T-helper 2 cell treated with Interferon-gamma antibody and Interleukin-4, amounts not matched to agents 100 ng/mL and 5 ng/mL, for 36 hours (primary cell): ENCODE data around the gene FAM76B. TPM values are rescaled to one million over a fixed set of nuclear protein-coding genes. Genes with fewer than 3 reads are reported as not detected.

Experiments
- intact Hi-C: fragments of 100-400 bp; cut with micrococcal nuclease; formaldehyde crosslinking; loops from one replicate; pipeline ENCODE4 v1.15.1; 2023
- total RNA-seq: library from RNA; stranded (reverse); gene quantifications from 2 replicates; pipeline ENCODE4 v1.2.3, GENCODE V29; 2022

The FAM76B gene
- total RNA-seq, 1 donor from 2014 or later: 50.7 TPM

DNA sequence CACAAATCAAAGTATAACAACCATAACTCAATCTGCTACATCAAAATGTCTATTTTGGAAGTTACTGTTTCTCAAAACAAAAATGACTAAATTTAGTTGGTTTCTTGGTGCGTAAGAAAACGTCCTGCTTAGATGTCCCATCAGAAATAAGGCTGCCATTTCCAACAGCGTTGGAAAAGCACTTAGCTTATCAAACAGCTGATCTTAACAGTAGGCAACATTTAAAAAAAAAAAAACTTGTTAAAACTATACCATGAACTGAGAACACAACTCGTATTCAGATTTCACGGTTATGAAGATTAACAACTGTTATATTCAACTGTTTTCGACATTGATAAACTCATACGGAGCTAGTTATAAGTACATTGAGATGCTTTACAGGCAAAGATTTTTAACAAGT, 3.1 kb upstream of the FAM76B start:
- intact Hi-C loops: no loop called here

DNA sequence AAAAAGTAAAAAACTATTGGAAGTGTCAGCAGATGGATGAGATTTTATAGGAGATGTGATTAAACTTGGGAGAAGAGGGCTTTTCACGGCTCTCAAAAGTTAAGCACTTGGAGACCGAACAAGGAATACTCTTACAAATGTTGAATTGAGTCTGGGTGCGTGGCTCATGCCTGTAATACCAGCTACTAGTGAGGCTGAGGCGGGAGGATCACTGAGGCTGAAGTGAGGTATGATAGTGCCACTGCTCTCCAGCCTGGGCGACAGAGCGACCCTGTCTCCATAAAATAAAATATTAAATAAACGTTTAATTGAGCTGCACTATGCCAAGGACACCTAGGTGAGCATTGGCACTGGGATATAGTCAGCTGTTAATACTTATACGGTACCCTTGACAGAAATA, 2.6 kb upstream of the FAM76B start:
- intact Hi-C loops: no loop called here

DNA sequence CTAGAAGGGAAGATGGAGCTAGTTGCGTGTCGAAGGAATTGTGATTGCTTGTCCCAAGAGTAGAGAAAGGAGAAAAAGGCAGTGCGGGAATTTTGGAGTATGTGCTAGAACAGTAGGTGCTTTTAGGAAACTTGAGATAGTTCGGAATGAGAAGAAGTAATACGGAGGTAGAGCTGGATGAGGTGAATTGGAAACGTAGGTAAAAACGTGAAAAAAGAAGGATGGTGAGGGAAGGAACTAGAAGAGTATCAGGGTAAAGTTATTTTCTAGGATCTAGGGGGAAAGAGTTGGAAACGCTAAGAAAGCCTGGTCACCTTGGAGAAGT, 2.1 kb upstream of the FAM76B start:
- intact Hi-C loops: loop anchor here (2.0 kb wide), 2 partner anchors 635 to 1297 kb away; no protein-coding TSS in a partner anchor

DNA sequence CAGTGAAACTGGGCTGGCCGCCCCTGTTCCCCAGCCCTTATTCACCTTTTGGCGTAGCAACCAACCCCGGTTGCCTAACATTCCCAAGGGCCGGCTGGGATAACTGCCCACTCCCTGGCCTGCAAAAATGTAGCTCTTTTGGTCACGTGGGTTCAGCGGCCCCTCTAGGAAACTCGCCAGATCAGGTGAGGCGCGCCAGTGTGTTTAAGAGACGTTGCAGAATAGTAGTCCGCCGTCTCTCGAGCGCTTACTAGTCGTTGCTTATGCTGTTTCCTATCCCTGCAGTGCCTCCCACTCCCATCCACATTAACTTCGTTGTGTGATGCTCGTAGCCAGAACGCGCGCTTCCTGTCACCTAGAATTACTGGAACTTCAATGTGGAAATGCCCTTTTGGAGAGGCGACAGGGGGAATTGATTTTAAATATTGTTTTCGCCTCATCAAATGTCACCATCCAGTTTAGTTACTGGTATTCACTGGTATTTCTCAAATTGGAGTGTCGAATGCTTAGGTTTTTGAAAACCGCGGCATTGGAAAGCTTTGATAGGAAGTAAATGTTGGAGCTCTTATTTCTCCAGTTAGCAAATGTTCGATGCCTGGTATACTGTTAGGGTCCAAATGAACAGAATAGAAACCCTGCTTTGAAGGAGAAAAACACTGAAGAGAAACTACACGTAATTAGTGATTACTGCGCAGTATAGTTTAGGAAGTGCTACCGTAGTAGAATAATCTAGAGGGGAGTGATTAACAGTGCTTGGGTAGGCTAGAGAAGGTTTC, 1.5 kb upstream of the FAM76B start:
- intact Hi-C loops: loop anchor here (1.0 to 2.0 kb wide), 7 partner anchors 91 to 1296 kb away; partner anchors contain the start of genes CCDC82, CWC15, KDM4D and MAML2

DNA sequence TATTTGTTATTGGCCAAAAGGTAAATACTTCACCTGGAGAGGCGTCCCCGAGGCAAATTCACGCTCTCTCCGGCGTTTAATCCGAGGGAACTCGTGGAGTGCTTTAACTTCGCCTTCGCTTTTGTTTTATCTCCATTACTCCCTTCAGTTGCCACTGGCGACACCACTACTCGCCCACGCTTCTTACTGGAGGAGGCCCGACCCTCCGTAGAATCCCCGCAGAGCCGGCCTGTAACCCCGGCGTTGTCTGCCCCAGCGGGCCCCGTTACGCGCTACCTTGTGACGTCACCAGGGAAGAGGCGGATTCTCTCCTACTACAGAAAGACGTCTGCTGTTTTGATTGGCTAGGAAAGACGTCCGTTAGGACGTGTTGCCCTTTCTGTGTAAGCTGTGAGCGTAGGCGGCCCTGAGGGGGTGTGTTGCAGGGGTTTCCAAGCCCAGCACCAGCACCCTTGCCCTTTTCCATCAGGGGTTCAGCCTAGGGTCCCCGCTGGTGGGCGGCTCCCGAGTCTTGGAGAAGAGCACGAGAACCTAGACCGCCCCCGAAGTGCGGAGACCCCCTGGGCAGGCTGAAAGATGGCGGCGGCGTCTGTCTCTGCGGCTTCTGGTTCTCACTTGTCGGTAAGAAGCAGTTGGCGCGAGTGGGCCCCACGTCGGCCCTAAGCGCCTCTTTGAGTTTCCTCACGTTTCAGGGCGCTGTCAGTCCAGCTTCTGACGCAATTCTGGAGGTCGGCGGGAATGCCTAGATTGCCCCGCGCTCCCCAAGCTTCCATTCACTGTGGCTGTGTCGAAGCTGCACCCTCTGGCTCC, 746 bp upstream of the FAM76B start, which contains the start of gene CEP57:
TSS of gene CEP57 (plus strand) at position 376 of the 810 bp plus-strand sequence. CDS start at position 577, 201 bp downstream.
- intact Hi-C loops: loop anchor here (1.0 to 2.0 kb wide), 7 partner anchors 90 to 1296 kb away; partner anchors contain the start of genes CCDC82, CWC15, KDM4D and MAML2

DNA sequence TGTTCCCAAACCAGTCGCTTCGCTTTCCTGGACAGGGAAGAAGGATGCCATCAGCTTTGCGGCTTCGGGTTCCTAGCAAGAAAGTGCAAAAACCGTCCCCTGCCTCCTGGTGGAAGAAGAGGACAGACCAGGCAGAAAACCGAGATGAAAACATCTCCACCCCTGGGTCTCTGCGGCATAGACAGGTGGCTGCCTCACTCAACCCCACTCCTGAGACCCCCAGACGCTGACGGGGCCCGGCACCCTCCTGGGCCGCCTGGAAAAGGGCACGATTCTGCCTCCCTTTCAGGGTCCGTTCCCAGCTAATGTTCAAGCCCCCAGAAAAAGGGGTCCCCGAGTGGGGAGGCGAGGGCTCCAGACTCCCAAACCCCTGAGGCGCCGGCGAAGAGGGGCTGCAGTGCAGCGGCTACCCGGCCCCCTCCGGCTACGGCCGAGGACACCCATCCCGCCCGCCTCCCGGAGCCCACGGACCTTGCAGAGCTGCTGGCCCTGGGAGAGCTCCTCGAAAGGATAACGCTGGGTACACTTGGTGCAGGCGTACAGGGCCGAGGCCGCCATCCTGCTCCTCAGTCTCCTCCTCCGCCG, 569 bp downstream of the FAM76B start:
- intact Hi-C loops: loop anchor here (1.0 to 5.0 kb wide), 8 partner anchors 227 to 1247 kb away; partner anchors contain the start of genes ENDOD1 and FUT4

DNA sequence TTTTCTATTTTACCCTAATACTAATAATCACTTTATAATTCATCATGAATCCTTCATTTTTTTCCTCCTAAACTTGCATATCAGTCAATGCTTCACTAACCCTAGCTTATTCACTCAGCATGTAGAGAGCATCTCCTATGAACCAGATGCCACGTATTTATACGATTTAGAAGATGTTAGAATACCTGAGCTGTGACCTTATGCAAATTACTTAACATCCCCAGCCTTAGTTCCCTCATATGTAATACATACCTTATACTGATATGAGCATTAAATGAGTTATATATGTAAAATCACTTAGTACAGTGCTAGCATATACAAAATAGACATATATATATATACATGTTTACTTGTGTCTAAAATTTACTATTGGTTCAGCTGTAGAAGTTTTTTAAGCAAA, 9.0 kb downstream of the FAM76B start:
- intact Hi-C loops: no loop called here

DNA sequence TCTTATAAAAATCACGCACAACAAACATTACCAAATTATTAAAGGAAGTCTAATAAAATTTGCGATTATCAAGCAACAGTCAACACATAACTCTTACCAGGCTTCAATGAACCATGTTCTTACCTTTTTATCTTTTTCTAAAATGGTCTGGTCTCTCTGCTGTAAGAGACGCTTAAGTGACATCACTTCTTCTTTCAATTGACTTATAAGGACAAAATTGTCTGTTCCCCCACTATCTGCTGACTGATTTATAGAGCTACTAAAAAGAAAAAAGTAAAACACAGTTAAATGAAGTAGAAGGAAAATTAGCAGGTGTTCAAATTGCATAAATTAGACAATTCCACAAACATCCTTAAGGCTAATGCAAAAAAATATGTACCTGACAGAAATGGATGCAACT, 10.9 kb downstream of the FAM76B start:
- intact Hi-C loops: no loop called here

DNA sequence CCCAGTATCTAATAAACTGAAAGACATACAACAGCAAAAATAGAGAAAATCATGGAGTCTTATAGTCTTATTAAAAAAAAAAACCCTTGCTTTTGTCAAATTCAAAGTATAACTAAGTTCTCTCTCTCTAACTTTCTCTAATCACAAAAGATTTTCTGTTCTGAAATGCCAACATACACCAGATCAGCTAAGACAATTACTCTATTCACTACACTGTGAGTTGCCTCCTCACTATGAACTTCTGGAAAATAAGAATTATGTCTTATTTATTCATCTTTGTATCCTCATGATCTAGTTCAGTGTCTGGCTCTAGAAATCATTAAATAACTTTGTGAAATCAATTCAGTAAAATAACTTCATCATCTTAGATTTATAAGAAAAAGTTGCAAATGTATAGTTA, 12.7 kb downstream of the FAM76B start:
- intact Hi-C loops: no loop called here

DNA sequence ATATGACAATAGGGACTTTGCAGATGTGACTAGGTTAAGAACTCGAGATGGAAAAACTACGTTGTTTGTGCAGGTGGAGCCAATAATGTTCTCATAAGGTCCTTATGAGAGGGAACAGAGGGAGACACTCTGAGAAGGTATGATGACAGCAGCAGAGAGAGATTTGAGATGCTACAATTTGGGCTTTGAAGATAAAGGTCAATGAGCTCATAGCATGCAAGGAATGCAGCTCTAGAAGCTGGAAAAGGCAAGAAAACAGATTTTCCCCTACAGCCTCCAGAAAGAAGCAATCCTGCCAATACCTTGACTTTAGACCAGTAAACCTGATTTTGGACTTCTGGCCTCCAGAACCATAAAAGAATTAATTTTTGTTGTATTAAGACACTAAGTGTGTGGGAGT, 21.1 kb downstream of the FAM76B start:
- intact Hi-C loops: loop anchor here (5.0 kb wide), 1 partner anchor 536 kb away; the partner anchor contains the start of gene SESN3

DNA sequence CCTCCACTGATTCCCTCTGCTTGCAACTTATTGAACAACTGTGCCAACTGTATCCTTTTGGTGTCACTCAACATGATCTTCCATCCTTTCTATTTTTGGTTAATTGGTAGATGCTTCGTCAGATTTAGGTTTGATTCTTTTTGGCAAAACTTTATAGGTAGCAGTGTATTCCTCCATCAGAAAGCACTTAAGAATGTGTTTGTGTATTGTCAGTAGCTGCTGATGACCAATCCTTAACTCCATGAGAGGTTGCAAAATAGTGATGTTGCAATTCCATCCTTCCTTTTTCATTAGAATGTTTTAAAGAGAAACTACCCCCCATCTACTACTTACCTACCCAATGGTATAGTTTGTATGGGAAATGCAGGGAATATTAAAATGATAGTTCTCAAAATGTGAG, 22.1 kb downstream of the FAM76B start:
- intact Hi-C loops: loop anchor here (5.0 kb wide), 1 partner anchor 535 kb away; the partner anchor contains the start of gene SESN3

DNA sequence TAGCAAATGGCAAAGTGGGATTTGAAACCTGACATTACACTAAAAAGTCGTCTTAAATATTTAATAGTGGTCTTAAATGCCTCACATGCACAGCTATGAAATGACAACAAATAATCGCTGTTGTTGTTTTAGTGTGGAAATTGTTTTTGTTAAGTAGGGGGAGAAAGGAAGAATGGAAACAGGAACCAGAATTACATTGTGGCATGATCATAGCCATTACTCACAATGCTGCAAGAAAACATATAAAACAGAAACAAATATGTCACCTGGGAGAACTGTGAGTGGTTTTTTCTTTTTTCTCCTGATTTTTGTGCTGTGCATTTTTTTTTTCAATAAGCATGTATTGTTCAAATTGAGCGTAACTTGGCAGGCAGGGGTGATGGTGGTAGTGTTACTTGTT, 22.9 kb downstream of the FAM76B start:
- intact Hi-C loops: loop anchor here (5.0 kb wide), 1 partner anchor 534 kb away; the partner anchor contains the start of gene SESN3

DNA sequence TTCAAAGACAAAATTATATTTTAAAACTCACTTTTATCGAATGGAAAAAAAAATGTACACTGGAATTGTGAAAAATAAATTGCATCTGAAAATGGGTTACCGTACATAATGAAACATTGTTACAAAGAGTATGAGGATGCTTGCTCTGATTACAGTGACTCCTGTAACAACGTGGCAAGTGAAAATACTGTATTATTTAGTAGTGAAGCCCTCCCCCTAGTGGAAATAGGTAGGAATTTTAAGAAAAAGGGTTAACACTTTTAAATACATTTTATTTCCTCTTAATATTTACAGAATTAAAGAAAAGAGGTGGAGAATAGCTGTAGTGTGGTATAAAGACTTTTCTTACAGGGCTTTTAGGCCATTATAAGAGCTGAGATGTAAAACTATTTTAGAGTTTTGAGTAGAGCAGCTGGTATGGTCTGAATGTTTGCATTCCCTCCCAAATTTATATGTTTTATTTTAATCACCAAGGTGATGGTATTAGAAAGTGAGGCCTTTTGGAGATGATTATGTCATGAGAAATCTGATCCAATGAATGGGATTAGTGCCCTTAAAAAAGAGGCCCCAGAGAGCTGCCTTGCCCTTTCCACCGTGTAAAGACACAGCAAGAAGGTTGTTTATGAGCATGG, 25.2 kb downstream of the FAM76B start:
- intact Hi-C loops: loop anchor here (1.0 to 5.0 kb wide), 4 partner anchors 59 to 1142 kb away; no protein-coding TSS in a partner anchor

DNA sequence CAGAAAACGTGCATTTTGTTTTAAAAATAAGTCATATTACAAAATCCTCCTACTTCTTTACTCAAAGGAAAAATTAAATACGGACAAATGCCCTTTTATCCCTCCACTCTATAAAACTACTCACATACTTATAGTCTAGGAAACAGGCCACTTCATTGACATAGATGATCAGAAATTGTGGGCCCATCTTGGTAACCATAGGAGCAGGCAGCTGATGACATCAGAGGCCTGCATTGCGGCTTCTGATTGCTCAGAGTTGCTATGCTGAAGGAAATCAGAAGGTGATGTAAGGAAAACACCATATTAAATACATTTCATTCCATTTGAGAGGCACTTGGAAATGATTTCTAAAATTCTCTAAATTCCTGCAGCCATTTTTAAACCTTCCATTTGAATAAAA, 27.0 kb downstream of the FAM76B start:
- intact Hi-C loops: loop anchor here (5.0 kb wide), 1 partner anchor 1140 kb away; no protein-coding TSS in a partner anchor

DNA sequence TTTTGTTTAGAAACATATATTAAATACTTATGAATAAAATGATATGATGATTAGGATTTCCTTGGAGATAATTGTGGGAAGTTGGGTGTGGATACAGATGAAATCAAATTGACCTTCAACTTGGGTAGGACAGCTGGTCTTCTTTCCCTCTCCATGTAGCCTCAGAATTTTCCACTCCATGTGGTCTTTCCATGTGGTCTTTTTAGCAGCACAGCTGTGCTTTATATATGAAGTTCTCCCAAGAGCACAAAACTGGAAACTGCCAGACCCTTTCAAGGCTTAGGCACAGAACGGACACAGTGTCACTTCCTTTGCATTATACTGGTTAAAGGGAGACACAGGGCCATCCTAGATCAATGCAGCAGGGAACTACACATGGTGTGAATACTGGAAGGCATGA, 28.6 kb downstream of the FAM76B start:
- intact Hi-C loops: loop anchor here (5.0 kb wide), 1 partner anchor 1139 kb away; no protein-coding TSS in a partner anchor

DNA sequence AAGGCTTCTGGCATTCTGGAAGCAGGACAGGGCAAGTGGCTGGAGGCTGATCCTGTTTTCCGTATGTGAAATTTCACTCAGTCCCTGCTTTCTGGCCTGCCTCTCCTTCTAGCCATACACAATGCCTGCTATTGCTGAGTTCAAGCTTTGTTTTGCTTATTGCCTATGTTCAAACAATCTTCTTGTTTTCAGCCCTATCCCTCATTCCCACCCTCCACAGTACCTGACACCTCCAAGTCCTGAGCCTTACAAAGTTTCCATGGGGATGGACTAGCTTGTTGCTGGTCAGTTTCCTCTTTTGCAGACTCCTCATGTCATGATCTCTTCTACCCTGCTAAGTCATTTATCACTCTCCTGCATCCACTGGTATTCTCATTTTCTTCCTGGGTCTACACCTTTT, 38.1 kb downstream of the FAM76B start:
- intact Hi-C loops: no loop called here

DNA sequence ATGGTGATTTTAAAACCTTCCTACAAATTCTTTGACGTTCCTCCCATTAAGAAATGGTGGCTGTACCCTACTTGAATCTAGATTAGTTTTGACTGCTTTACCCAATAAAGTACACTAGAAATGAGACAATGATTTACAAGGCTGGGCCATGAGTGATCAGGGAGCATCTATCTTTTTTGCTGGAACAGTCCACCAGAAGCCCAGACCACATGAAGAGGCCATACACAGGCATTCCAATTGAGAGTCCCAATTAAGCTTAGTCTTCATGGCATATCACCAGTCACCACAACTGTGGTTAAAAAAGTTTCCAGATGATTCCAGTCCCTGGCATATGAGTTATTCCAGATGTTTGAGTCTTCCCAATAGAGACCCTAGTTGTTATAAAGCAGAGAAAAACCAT, 39.5 kb downstream of the FAM76B start:
- intact Hi-C loops: no loop called here

DNA sequence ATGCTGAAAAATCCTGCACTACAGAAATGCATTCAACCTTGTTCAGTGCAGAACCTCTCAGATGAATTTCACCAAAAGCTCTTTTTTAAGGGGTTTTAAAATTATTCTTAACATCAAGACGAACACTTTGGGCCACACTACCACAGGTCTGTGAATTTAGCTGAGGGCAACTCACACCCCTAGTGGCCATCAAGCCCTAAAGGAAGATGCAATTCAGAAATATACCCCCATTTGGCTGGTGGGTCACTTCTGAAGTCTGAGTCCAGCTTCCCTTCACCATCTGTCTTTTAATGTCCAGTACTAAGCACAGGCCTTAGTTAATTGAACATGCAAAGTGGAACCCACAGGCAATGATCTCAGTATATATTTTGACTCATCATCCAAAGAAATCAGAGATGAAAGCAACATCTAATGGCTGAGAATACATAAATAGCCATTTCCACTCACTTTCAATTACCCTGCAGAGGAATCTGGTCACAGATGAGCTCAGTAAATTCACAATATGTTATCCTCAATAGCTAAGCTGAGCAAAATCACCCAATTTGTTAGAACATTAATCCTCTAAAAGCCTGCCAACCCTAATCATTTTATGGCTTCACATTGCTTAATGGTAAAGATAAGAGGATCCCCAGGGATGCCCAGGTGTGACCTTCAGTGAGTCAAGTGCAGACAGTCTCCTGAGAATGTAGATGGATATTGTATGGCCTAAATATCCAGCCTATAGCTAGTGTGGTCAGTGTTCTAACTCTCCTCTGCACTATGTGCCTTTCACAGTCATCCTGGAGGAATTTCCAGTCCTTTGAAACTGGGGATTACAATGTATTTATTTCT, 50.3 kb downstream of the FAM76B start:
- intact Hi-C loops: no loop called here

DNA sequence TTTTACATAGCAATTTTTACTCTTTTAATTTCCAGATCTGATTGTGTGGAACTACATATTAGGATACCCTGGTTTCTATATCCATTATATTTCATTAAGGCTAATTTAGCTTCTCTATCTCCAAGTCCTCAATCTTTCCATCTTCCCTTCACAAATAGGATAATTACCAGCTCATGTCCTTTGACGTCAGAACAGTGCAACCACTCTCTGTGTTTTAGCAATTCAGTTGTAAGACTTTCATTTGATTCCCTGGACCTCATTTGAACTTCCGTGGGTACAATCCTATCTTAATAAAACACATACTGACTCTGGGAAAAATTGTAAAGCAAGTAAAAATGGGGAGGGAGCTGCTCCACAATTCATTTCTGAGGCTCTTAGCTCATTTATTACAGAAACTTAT, 52.8 kb downstream of the FAM76B start:
- intact Hi-C loops: no loop called here

DNA sequence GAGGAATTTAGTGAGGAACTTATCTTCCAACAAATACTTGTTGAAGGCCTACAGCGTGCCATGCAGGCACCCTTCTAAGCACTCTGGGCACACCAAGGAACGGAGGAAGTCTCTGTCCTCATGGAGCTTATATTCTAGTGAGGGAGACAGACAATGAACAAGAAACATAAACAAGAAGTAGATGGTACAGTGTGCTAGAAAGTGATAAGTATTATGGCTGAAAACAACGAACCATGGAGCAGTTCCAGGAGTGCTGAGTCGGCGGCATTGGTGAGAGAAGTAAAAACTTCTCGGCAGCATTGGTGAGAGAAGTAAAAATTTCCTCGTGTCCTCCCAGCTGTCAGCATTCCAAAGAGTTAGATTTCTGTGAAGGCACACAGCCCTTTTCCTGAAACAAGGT, 53.2 kb downstream of the FAM76B start:
- intact Hi-C loops: no loop called here
